GM19438 (cell line): ENCODE measurements around the gene TAT.
"Not testable (repeated sequence)": the region's sequence is repeated elsewhere in the genome, so short reads cannot be mapped to it uniquely, and the experiment has no call there.

Experiments used
- ATAC-seq: cut with Tn5 transposase; IDR thresholded peaks from one replicate; pipeline ENCODE4 v1.9.1; 2021; ENCODE audit warnings: low read depth; ENCODE audit not compliant: unreplicated experiment

Gene TAT

GRCh38 chr16:71585318-71585703 is 8.4 kb upstream of the TAT start:
- ATAC-seq: no peak

- ATAC-seq: no peak
Observed at GRCh38 chr16:71584543-71585317, 7.8 kb upstream of the TAT start.

GRCh38 chr16:71582553-71582848 is 5.6 kb upstream of the TAT start:
- not testable (repeated sequence) for ATAC-seq

- no peak for ATAC-seq
Observed at GRCh38 chr16:71574702-71575101, 2.2 kb downstream of the TAT start.

GRCh38 chr16:71573387-71574094 is 3.4 kb downstream of the TAT start:
- no peak for ATAC-seq

GRCh38 chr16:71572497-71573116 is 4.3 kb downstream of the TAT start:
- no peak for ATAC-seq

GRCh38 chr16:71570144-71570543 is 6.7 kb downstream of the TAT start:
- no peak for ATAC-seq

- no peak for ATAC-seq
Observed at GRCh38 chr16:71569621-71570020, 7.3 kb downstream of the TAT start.

GRCh38 chr16:71568551-71568950 is 8.3 kb downstream of the TAT start:
- no peak for ATAC-seq

- ATAC-seq: no peak
Observed at GRCh38 chr16:71567931-71568330, 9.0 kb downstream of the TAT start.

- no peak for ATAC-seq
Observed at GRCh38 chr16:71565812-71566700, 10.8 kb downstream of the TAT start.

GRCh38 chr16:71564335-71564967 is 12.4 kb downstream of the TAT start:
- ATAC-seq: peak; percentile 85

GRCh38 chr16:71562552-71562951 is 14.3 kb downstream of the TAT start:
- ATAC-seq: no peak

GRCh38 chr16:71561886-71562285 is 15.0 kb downstream of the TAT start:
- not testable (repeated sequence) for ATAC-seq

GRCh38 chr16:71559855-71560254 is 17.0 kb downstream of the TAT start:
- no peak for ATAC-seq

GRCh38 chr16:71557954-71558582 is 18.8 kb downstream of the TAT start:
- ATAC-seq: no peak

- no peak for ATAC-seq
Observed at GRCh38 chr16:71557299-71557698, 19.6 kb downstream of the TAT start.

- no peak for ATAC-seq
Observed at GRCh38 chr16:71555230-71555891, 21.5 kb downstream of the TAT start.

GRCh38 chr16:71552698-71553503 is 24.0 kb downstream of the TAT start:
- no peak for ATAC-seq
